Left kidney (tissue), 8 donors: Measurements from ENCODE around the gene CIITA. TPM values are rescaled to one million over a fixed set of nuclear protein-coding genes. Genes with fewer than 3 reads are reported as not detected.
"Not testable (repeated sequence)": the region's sequence is repeated elsewhere in the genome, so short reads cannot be mapped to it uniquely, and the experiment has no call there.

Experiments
- DNase-seq: peaks from one replicate; pipeline ENCODE4 v3.0.0-alpha.2; 2013
- long read RNA-seq, 8 donors: transcript quantifications; one replicate each; lab custom pipeline, GENCODE V29; 2026
- polyA plus RNA-seq: library from polyadenylated mRNA; unstranded; fragments of 120-200 nt; gene quantifications from one replicate; pipeline ENCODE4 v1.2.1, GENCODE V29; 2013; ENCODE audit not compliant: insufficient read length

The CIITA gene, protein sequence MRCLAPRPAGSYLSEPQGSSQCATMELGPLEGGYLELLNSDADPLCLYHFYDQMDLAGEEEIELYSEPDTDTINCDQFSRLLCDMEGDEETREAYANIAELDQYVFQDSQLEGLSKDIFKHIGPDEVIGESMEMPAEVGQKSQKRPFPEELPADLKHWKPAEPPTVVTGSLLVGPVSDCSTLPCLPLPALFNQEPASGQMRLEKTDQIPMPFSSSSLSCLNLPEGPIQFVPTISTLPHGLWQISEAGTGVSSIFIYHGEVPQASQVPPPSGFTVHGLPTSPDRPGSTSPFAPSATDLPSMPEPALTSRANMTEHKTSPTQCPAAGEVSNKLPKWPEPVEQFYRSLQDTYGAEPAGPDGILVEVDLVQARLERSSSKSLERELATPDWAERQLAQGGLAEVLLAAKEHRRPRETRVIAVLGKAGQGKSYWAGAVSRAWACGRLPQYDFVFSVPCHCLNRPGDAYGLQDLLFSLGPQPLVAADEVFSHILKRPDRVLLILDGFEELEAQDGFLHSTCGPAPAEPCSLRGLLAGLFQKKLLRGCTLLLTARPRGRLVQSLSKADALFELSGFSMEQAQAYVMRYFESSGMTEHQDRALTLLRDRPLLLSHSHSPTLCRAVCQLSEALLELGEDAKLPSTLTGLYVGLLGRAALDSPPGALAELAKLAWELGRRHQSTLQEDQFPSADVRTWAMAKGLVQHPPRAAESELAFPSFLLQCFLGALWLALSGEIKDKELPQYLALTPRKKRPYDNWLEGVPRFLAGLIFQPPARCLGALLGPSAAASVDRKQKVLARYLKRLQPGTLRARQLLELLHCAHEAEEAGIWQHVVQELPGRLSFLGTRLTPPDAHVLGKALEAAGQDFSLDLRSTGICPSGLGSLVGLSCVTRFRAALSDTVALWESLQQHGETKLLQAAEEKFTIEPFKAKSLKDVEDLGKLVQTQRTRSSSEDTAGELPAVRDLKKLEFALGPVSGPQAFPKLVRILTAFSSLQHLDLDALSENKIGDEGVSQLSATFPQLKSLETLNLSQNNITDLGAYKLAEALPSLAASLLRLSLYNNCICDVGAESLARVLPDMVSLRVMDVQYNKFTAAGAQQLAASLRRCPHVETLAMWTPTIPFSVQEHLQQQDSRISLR
- 4.4 TPM for polyA plus RNA-seq
- long read RNA-seq, donor 1: 0 reads
- long read RNA-seq, donor 2: 0 reads
- long read RNA-seq, donor 3: 0 reads
- long read RNA-seq, donor 4, partial matches to known transcripts: 8 of 8 reads
- long read RNA-seq, donor 4, other reads (novel, unspliced or antisense): 0 of 8 reads
- long read RNA-seq, donor 5: 0 reads
- long read RNA-seq, donor 6, partial matches to known transcripts: 30 of 30 reads
- long read RNA-seq, donor 6, other reads (novel, unspliced or antisense): 0 of 30 reads
- long read RNA-seq, donor 7: 0 reads
- long read RNA-seq, donor 8: 0 reads

DNA sequence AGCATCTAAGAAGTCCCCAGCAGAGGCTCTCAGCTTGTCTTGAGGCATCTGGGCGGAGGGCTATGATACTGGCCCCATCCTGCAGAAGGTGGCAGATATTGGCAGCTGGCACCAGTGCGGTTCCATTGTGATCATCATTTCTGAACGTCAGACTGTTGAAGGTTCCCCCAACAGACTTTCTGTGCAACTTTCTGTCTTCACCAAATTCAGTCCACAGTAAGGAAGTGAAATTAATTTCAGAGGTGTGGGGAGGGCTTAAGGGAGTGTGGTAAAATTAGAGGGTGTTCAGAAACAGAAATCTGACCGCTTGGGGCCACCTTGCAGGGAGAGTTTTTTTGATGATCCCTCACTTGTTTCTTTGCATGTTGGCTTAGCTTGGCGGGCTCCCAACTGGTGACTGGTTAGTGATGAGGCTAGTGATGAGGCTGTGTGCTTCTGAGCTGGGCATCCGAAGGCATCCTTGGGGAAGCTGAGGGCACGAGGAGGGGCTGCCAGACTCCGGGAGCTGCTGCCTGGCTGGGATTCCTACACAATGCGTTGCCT lies at the start of gene CIITA:
CIITA (plus strand) TSS at position 404 of the 543 bp plus-strand sequence; CDS start at position 533, 129 bp downstream.
- DNase-seq: no peak

DNA sequence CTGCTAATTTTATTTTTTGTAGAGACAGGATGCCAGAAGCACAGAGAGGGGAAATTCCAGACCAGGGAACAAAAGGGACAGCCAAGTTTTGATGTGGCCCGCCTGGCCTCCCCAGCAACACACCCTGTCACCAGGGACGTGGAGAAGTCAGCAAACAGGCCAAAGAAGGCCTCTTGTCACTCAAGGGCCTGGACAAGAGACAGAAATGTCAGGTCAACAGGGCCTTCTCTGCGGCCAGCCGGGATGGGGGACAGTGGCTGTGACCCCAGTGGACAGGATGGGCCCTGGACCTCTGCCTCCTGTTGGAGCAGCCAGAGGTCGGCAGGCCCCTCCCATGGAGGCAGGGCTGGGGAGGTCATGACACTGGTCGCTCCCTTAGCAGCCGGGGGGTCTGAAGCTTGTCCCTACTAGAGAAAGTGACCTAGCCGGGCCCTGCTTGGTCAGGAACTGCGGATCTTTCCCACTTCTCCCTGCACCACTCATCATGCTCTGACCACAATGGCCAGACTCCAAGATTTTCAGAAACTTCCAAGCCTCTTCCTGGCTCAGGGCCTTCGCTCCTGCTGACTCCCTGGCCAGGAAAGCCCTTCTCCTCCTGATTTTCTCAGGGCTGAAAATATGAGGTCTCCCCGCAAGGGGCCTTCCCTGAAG lies 49.2 kb upstream of the CIITA start:
- DNase-seq: peak; percentile 56

- peak; percentile 40 for DNase-seq
Measured at GRCh38 chr16:10828851-10829366, 48.1 kb upstream of the CIITA start.

- DNase-seq: not testable (repeated sequence)
Measured at GRCh38 chr16:10829390-10830098, 47.5 kb upstream of the CIITA start.

DNA sequence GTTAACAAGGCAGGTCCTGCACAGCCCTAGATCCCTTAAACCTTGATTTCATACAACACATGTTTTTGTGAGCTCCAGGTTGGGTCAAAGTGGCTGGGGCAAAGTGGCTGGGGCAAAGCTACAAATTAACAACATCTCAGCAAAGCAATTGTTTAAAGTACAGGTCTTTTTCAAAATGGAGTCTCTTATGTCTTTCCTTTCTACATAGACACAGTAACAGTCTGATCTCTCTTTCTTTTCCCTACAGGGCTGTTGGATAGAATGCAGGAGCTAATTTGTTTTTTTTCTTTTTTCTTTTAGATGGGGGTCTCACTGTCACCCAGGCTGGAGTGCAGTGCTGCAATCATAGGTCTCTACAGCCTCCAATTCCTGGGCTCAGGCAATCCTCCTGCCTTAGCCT lies 46.8 kb upstream of the CIITA start:
- not testable (repeated sequence) for DNase-seq

- no peak for DNase-seq
Measured at GRCh38 chr16:10831894-10832886, 44.8 kb upstream of the CIITA start.

- DNase-seq: no peak
Measured at GRCh38 chr16:10833271-10833670, 43.7 kb upstream of the CIITA start.

DNA sequence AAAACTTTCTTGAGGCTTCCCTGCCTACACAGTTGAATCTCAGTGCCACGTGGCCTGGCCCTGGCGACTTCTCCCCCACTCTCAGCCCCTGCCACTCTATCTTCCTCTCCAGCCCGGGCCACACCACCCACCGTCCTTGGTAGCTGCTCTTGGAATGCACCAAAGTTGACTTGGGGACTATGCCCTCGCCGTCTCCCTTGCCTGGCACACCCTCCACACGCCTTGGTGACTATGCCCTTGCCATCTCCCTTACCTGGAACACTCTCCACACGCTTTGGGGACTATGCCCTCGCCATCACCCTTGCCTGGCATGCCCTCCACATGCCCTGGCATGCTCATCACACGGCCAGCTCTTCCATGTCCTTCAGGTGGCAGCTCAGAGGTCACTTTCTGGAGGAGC lies 42.9 kb upstream of the CIITA start:
- no peak for DNase-seq

DNA sequence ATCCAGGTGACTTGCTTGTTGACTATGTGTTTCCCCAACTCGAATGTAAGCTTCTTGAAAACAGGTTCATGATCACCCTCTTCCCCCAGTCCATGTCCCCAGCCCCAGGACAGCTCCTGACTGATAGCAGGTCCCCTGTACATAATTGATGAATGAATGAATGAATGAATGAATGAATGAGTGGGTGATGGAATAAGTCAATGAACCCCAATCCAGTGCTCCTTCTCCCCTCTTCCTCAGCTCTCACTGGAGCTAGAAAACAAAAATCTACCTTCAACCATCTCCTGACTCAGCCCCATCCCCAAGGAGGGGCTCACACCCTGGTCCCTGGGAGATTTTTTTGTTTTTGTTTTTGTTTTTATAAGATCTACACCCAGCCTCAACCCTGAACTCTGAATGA lies 42.2 kb upstream of the CIITA start:
- DNase-seq: no peak

GRCh38 chr16:10835281-10835931 lies 41.6 kb upstream of the CIITA start:
- no peak for DNase-seq

DNA sequence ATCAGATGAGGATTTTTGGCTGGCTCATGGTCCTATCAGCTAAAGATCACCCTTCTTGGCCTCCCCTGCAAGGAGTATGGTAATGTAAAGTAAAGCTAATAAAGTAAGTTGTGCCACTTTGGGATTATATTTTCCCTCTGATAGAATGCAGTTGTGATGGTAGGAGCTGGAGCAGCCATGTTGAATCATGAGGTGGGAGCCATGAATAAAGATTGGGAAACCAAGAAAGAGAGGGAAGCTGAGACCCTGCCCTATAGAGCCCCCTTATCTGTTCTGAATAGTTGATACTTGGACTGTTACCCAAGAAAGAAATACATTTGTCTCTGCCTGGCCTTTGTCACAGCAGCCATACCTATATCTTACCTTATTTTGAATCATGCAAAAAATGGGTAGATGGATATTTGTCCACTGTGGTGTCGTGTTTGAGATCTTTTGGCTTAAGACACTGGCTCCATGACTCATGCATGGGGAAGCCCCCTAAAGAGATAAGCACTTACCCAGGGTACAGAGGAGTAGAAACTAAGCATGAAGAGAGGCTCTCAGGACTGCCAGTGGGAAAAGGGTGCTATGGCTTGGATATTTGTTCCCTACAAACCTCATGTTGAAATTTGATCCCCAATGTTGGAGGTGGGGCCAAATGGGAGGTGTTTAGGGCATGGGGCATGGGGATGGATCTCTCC lies 40.7 kb upstream of the CIITA start:
- no peak for DNase-seq

DNA sequence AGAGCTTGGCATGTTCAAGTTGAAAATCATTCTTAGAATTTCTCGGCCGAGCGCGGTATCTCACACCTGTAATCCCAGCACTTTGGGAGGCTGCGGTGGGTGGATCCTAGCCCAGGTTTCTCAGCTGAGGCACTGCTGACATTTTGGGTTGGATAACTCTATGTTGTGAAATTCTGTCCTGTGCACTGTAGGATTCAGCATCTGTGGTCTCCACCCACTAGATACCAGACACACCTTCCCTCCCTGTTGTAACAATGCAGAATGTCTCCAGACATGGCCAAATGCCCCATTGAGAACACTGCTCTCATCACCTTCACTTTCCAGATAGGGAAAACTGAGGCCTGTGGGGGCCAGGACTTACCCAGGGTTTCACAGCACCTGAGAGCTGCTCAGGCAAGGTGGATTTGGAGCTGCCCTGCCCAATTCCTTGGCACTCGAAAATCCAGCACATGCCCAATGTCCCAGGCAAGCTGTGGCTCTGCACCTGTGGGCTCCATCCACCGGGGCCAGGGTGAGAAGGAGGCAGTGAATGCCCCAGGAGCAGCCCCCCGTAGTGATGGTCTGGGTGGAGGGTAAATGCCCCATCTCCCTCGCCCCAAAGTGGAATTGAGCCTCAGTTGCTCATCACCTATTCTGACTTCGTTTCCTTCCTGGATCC lies 38.3 kb upstream of the CIITA start:
- DNase-seq: no peak

GRCh38 chr16:10839279-10839666 lies 37.7 kb upstream of the CIITA start:
- no peak for DNase-seq

- no peak for DNase-seq
Measured at GRCh38 chr16:10840703-10841102, 36.3 kb upstream of the CIITA start.

- no peak for DNase-seq
Measured at GRCh38 chr16:10846213-10846998, 30.6 kb upstream of the CIITA start.

- no peak for DNase-seq
Measured at GRCh38 chr16:10847176-10847575, 29.8 kb upstream of the CIITA start.
